Fibroblast of pulmonary artery (primary cell): Measurements from ENCODE around the gene AMFR.

Experiments used
- DNase-seq: peaks from one replicate; pipeline ENCODE4 v3.0.0-alpha.2; 2010; ENCODE audit warnings: low read depth
- H3K4me3 ChIP-seq: replicated peaks from 2 replicates; pipeline ENCODE4 v1.5.1; 2011; ENCODE audit warnings: low read depth, mild to moderate bottlenecking, control low read depth, low read length, moderate library complexity
- TF ChIP-seq, protein P1 (sequence below): IDR thresholded peaks from 2 replicates; pipeline ENCODE4 v1.5.1; 2011; ENCODE audit warnings: mild to moderate bottlenecking, control low read depth, low read length, inconsistent platforms; ENCODE audit errors: missing control alignments

The AMFR gene

GRCh38 chr16:56320056-56320455 lies 105.3 kb downstream of the AMFR start:
- TF ChIP-seq, protein P1, sequence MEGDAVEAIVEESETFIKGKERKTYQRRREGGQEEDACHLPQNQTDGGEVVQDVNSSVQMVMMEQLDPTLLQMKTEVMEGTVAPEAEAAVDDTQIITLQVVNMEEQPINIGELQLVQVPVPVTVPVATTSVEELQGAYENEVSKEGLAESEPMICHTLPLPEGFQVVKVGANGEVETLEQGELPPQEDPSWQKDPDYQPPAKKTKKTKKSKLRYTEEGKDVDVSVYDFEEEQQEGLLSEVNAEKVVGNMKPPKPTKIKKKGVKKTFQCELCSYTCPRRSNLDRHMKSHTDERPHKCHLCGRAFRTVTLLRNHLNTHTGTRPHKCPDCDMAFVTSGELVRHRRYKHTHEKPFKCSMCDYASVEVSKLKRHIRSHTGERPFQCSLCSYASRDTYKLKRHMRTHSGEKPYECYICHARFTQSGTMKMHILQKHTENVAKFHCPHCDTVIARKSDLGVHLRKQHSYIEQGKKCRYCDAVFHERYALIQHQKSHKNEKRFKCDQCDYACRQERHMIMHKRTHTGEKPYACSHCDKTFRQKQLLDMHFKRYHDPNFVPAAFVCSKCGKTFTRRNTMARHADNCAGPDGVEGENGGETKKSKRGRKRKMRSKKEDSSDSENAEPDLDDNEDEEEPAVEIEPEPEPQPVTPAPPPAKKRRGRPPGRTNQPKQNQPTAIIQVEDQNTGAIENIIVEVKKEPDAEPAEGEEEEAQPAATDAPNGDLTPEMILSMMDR: no peak

DNA sequence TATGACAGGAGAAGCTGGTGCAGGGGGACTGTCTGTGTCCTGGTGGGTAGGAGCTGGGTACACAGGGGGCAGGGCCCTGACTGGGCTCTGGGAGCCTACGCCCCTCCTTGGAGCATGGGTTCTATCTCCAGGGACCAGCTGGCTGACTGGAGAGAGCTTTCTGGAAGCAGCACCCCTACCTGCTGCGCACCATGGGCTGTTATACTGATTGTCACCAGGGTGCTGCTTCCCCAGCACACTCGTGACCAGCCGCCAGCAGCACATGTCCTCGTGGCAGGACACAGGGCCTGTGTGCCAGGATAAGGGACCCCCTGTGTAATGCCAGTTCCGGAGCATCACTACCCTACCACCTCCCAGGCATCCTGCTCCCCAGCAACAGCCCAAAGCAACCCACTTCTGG lies 106.0 kb downstream of the AMFR start:
- no peak for DNase-seq
- TF ChIP-seq, protein P1: no peak
- no peak overlapping the region for H3K4me3 ChIP-seq

More at GRCh38 chr16:56320056-56320455, 105.3 kb downstream of the AMFR start:
- DNase-seq: no peak
- no peak overlapping the region for H3K4me3 ChIP-seq

DNA sequence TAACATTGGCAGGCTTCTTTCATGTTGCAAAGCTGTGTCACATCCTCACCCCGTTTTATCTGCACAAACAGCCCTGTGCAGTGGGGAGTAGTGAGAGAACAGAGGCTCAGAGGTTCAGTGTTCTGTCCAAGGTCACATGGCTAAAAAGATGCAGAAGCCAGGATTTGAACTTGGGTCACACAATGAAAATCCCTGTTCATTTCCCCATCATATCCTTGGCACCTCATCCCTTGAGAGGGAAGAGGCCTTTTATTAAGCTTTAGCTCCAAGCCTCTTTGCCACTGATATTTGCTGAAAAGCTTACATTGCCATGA lies 106.6 kb downstream of the AMFR start:
- DNase-seq: no peak
- no peak overlapping the region for H3K4me3 ChIP-seq
- TF ChIP-seq, protein P1: no peak

- peak; percentile 78 for DNase-seq
- TF ChIP-seq, protein P1: peak; percentile 89
- peak overlapping the region; percentile 28 for H3K4me3 ChIP-seq
Observed at GRCh38 chr16:56317998-56318826, 107.1 kb downstream of the AMFR start.

- H3K4me3 ChIP-seq: no peak overlapping the region
- no peak for DNase-seq
- TF ChIP-seq, protein P1: no peak
Observed at GRCh38 chr16:56316545-56316944, 108.8 kb downstream of the AMFR start.

DNA sequence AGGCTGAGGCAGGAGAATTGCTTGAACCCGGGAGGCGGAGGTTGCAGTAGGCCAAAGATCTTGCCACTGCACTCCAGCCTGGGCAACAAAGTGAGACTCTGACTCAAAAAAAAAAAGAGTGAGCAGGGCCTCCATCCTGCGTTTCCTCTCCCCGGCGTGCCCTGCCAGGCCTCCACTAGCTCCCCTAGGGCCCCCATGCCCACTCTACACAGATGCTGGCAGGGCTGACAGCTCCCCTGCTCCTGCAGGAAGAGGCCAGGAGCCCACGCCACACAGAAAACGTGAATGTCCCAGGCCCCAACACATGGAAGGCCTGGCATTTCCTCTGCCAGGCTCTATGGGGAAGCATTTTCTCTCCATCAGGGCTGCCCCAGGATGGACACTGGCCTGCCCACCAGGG lies 109.4 kb downstream of the AMFR start:
- TF ChIP-seq, protein P1: no peak
- no peak overlapping the region for H3K4me3 ChIP-seq
- no peak for DNase-seq
